GM21447 (cell line): ENCODE measurements around the gene PRR20E.
"Not testable (repeated sequence)": the region's sequence is repeated elsewhere in the genome, so short reads cannot be mapped to it uniquely, and the experiment has no call there.

Experiments
- ATAC-seq: cut with Tn5 transposase; IDR thresholded peaks from one replicate; pipeline ENCODE4 v1.9.1; 2021; ENCODE audit not compliant: unreplicated experiment

Gene PRR20E

DNA sequence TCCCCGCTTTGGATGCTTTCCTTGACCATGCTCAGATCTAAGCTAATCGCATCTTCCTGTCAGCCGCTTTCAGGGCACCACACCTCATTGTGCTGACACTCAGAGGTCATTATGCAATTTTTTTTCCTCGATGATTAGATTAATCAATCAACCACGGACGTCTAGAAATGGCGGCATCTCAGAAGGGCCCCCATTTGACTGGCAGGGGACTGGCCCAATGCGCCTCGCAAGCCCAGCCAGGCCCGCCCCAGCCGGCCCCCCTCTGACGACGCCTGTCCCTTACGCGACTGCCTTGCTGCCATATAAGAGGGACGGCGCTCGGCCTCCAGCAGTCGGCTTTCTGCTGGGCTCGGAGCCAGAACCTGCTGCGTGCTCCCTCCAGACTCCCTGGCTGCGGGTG lies at the start of gene PRR20E:
Gene PRR20E (plus strand): TSS at position 301 of the 400 bp plus-strand sequence. CDS start 387 bp downstream, outside the sequence.
- not testable (repeated sequence) for ATAC-seq

DNA sequence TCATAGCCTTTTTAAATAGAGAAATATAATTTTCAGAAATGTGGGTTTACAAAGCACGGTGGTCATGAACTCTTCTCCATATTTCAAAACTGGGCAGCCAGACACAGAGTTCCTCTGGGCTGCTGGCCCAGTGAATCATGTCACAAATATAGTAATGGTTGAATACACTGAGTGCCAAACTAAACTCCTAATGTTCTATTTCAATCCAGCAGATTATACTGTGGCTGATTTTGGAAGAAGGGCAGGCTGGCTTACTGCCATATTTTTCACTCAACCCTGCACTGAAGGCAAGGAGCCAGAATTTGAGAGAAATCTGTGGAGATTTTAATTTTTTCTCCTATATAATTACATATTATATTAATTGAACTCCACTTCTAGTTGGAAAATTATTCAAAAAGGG lies 43.3 kb upstream of the PRR20E start:
- ATAC-seq, result no peak

DNA sequence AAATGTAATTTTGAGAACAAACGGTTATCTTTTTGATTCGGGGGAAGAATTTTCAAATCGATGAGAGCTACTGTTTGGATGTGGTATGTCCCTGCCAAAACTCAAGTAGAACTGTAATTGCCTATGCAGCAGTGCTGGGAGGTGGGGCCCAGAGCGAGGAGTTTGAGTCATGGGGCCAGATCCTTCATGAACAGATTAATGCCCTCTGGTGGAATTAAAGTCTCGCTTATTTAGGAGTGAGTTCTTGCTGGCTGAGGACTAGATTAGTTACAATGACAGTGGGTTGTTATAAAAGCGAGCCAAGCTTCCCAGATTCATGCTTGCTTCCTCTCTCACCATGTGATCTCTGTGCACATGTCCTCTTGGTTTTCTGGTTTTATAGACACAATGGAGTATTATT lies 38.1 kb upstream of the PRR20E start:
- ATAC-seq, result no peak

DNA sequence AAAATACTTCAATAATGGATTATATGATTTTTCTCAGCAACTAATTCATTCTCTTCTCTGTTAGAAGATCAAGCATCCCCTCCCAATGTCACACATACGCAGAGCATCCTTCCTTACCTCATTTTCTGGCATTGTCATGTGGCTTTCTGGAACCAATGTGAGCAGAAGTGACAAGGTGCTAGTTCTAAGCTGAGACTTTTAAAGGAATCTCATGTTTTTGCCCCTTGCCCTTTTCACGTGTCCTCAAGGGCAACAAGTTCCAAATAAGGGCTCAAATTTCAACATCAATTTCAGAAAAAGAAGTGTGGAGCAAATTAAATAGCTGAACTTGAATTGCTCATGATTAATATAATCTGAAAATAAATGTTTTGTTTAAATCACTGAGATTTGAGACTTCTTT lies 30.9 kb upstream of the PRR20E start:
- no peak for ATAC-seq

DNA sequence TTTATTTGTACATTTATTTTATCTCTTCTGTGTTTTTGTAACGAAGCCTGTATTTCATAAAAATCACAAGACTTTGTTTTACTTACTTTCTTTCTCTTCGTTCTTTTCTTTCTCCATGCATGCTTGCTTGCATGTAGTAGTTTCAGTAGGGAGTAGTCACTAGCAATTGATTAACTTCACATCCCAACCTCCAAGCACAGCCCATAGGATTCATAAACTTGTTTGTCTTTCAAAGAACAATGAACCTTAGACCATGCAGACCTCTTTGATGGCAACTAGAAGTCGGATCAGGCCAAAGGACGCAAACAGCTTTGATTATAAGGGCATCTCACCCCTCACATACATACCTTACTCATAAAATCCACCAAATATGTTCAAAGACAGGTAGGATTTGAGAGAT lies 29.4 kb upstream of the PRR20E start:
- ATAC-seq, result no peak

DNA sequence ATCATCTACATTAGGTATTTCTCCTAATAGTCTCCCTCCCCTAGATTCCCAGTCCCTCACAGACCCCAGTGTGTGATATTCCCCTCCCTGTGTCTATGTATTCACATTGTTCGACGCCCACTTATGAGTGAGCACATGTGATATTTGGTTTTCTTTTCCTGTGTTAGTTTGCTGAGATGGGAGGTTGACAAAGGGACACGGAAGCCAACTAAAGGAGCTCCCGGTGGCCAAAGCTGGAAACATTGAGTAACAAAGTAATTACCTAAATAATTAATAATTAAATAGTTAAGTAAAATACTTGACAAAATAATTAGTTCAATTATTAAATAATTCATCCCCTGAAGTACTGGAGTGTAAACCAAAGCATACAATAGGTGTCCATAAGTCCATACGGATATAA lies 28.0 kb upstream of the PRR20E start:
- no peak for ATAC-seq

DNA sequence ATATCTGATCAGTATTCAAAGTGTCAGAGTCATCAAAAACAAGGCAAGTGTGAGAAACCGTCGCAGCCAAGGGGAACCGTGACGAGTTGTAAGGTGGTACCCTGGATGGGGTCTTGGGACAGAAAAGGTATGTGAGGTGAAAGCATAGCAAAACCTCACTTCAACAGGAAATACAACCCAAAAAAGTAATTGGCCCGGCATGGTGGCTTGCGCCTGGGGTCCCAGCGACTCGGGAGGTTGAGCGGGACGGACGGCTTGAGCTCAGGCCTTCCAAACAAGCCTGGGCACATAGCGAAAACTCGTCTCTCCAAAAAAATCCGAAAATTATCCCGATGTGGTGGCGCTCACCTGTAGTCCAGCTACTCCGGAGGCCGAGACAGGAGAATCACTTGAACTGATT lies 27.2 kb upstream of the PRR20E start:
- not testable (repeated sequence) for ATAC-seq

DNA sequence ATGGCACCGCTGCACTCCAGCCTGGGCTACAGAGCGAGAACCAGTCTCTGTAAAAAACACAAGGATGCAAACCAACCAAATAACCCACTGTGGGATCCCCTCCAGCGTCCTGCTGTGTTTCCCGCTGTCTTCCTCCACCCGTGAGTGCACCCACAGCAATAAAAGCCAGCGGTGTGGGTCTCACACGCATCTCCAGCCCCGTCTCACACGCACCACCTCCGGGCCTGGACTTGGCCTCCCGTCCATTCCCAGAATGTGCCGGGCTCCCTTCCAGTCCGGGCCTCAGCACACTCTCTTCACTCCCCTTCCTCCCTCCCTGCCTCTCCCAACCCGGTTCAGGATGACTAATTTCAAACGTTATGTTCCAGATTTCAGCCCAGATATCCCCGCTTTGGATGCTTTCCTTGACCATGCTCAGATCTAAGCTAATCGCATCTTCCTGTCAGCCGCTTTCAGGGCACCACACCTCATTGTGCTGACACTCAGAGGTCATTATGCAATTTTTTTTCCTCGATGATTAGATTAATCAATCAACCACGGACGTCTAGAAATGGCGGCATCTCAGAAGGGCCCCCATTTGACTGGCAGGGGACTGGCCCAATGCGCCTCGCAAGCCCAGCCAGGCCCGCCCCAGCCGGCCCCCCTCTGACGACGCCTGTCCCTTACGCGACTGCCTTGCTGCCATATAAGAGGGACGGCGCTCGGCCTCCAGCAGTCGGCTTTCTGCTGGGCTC lies 26.6 kb upstream of the PRR20E start, which contains the start of gene PRR20A:
Gene PRR20A (plus strand): TSS at position 684 of the 734 bp plus-strand sequence. CDS start 387 bp downstream, outside the sequence.
- not testable (repeated sequence) for ATAC-seq

DNA sequence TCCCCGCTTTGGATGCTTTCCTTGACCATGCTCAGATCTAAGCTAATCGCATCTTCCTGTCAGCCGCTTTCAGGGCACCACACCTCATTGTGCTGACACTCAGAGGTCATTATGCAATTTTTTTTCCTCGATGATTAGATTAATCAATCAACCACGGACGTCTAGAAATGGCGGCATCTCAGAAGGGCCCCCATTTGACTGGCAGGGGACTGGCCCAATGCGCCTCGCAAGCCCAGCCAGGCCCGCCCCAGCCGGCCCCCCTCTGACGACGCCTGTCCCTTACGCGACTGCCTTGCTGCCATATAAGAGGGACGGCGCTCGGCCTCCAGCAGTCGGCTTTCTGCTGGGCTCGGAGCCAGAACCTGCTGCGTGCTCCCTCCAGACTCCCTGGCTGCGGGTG lies 19.8 kb upstream of the PRR20E start, which contains the start of gene PRR20B:
Gene PRR20B (plus strand): TSS at position 301 of the 400 bp plus-strand sequence. CDS start 387 bp downstream, outside the sequence.
- ATAC-seq, result not testable (repeated sequence)

DNA sequence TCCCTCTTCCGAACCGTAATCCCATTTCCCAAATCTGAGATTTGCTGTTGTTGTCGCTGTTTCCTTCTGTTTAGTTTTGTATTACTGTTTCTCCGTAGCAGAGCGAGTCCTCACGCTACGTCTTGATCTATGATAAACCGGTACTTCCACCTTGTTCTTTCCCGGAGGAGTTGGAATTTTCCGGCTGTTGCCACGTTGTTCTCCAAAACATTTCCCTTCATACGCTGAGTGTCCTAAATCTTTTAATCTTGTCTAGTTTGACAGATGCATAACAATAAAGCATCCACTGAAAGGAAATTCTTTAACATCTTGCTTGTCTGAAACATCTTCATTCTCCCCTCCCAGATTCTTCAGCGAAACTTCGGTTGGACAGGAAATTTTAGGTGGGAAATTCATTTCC lies 18.9 kb upstream of the PRR20E start:
- not testable (repeated sequence) for ATAC-seq

DNA sequence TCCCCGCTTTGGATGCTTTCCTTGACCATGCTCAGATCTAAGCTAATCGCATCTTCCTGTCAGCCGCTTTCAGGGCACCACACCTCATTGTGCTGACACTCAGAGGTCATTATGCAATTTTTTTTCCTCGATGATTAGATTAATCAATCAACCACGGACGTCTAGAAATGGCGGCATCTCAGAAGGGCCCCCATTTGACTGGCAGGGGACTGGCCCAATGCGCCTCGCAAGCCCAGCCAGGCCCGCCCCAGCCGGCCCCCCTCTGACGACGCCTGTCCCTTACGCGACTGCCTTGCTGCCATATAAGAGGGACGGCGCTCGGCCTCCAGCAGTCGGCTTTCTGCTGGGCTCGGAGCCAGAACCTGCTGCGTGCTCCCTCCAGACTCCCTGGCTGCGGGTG lies 13.2 kb upstream of the PRR20E start, which contains the start of gene PRR20C:
Gene PRR20C (plus strand): TSS at position 301 of the 400 bp plus-strand sequence. CDS start 387 bp downstream, outside the sequence.
- ATAC-seq, result not testable (repeated sequence)

DNA sequence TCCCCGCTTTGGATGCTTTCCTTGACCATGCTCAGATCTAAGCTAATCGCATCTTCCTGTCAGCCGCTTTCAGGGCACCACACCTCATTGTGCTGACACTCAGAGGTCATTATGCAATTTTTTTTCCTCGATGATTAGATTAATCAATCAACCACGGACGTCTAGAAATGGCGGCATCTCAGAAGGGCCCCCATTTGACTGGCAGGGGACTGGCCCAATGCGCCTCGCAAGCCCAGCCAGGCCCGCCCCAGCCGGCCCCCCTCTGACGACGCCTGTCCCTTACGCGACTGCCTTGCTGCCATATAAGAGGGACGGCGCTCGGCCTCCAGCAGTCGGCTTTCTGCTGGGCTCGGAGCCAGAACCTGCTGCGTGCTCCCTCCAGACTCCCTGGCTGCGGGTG lies 6.7 kb upstream of the PRR20E start, which contains the start of gene PRR20D:
Gene PRR20D (plus strand): TSS at position 301 of the 400 bp plus-strand sequence. CDS start 387 bp downstream, outside the sequence.
- not testable (repeated sequence) for ATAC-seq

DNA sequence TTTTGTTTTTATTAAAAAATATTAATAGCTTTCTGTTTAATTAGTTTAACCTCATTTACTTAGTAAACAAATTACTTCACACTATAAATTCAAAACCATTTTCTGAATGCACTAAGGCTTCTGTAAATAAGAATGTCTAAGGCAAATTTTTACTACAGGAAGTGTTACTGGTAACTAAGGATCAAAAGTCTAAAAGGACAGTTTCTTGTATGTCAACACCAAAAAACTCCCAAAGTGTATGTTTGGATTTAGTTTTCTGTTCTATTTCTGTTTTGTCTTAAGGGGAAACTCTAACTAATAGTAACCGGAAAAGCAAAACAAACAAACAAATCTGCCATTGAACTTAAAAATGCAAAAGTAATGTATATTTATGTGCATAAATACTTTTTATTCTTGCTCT lies 24.7 kb downstream of the PRR20E start:
- no peak for ATAC-seq

DNA sequence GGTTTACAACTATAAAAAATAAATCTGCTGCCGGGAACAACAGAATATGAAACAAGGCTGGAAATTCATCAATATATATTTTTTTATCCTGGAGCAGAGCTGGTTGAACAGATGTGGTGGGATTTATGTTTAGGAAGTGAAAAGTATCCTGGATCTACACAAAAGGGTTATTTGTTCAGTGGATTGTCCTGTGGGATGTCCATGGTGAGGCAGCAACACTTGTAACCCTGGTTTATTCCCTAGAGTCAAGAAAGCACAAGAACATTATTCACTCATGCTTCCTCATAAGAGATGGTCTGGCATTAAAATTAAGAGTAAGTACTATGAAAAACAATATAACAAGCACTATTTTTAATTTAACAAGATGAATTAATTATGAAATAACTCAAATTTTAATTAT lies 46.0 kb downstream of the PRR20E start:
- no peak for ATAC-seq
